Fibroblast of pulmonary artery (primary cell): Measurements from ENCODE around the gene DENND2A.
A peak's percentile ranks its signal among the peaks of the same experiment; 100 is the strongest.

Experiments used
- DNase-seq: peaks from one replicate; pipeline ENCODE4 v3.0.0-alpha.2; 2010; ENCODE audit warnings: low read depth
- H3K4me3 ChIP-seq: replicated peaks from 2 replicates; pipeline ENCODE4 v1.5.1; 2011; ENCODE audit warnings: low read depth, mild to moderate bottlenecking, control low read depth, low read length, moderate library complexity
- CTCF ChIP-seq: IDR thresholded peaks from 2 replicates; pipeline ENCODE4 v1.5.1; 2011; ENCODE audit warnings: mild to moderate bottlenecking, control low read depth, low read length, inconsistent platforms; ENCODE audit errors: missing control alignments

DENND2A gene

GRCh38 chr7:140552240-140552679, 88.4 kb downstream of the DENND2A start:
- no peak overlapping the region for H3K4me3 ChIP-seq
- no peak for TF ChIP-seq CTCF
- DNase-seq: no peak

GRCh38 chr7:140551355-140552239, 89.0 kb downstream of the DENND2A start:
- no peak for DNase-seq
- H3K4me3 ChIP-seq: no peak overlapping the region
- TF ChIP-seq CTCF: no peak

- TF ChIP-seq CTCF: no peak
- no peak for DNase-seq
- H3K4me3 ChIP-seq: no peak overlapping the region
Measured at GRCh38 chr7:140546947-140547346, 93.7 kb downstream of the DENND2A start.

GRCh38 chr7:140544388-140544826, 96.2 kb downstream of the DENND2A start:
- DNase-seq: no peak
- no peak for TF ChIP-seq CTCF
- H3K4me3 ChIP-seq: no peak overlapping the region

GRCh38 chr7:140542228-140542603, 98.4 kb downstream of the DENND2A start:
- H3K4me3 ChIP-seq: peak overlapping the region; percentile 32
- TF ChIP-seq CTCF: no peak
- DNase-seq: peak; percentile 77

GRCh38 chr7:140541513-140542227, 98.9 kb downstream of the DENND2A start:
- H3K4me3 ChIP-seq: peak overlapping the region; percentile 32
- TF ChIP-seq CTCF: no peak
- DNase-seq: peak; percentile 95
